HK-2 (cell line): Measurements from ENCODE around the gene PTPRN2.
"Not testable (repeated sequence)": the region's sequence is repeated elsewhere in the genome, so short reads cannot be mapped to it uniquely, and the experiment has no call there.

ENCODE experiments used
- DNase-seq: peaks from one replicate; pipeline ENCODE4 v3.0.0-alpha.2; 2018; ENCODE audit not compliant: unreplicated experiment

The PTPRN2 gene

DNA sequence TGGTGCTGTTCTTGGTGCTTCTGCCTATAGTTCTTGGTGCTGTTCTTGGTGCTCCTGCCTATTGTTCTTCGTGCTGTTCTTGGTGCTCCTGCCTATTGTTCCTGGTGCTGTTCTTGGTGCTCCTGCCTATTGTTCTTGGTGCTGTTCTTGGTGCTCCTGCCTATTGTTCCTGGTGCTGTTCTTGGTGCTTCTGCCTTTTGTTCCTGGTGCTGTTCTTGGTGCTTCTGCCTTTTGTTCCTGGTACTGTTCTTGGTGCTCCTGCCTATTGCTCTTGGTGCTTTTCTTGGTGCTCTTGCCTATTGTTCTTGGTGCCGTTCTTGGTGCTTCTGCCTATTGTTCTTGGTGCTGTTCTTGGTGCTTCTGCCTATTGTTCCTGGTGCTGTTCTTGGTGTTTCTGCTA is 71.1 kb downstream of the PTPRN2 start:
- DNase-seq = no peak

GRCh38 chr7:158512869-158513268 is 74.8 kb downstream of the PTPRN2 start:
- no peak for DNase-seq

GRCh38 chr7:158512042-158512441 is 75.6 kb downstream of the PTPRN2 start:
- DNase-seq = no peak

DNA sequence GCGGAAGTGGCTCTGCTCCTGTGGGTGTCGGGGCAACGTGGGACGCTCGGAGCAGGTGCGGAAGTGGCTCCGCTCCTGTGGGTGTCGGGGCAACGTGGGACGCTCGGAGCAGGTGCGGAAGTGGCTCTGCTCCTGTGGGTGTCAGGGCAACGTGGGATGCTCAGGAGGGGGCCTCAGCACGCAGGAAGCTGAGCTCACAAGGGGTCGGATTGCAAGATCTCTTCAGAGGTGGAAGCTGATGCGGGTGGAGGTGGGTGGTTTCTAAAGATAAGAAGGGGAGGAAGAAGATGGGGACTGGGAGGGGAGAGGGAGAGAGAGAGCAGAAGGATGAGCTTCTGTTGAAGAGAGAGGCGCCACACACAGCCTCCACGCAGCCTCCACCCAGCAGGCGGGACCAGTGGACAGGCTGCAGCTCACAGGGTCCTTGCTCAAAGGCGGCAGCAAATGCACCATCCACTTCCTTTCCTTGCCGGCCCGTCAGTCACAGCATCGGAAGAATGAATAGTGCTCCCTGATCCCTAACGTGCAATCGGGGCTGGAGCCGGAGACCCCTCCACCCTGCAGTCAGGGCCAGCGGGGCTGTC is 78.7 kb downstream of the PTPRN2 start:
- DNase-seq = no peak

- DNase-seq = not testable (repeated sequence)
These were observed 79.3 kb downstream of the PTPRN2 start for GRCh38 chr7:158508321-158508720.

DNA sequence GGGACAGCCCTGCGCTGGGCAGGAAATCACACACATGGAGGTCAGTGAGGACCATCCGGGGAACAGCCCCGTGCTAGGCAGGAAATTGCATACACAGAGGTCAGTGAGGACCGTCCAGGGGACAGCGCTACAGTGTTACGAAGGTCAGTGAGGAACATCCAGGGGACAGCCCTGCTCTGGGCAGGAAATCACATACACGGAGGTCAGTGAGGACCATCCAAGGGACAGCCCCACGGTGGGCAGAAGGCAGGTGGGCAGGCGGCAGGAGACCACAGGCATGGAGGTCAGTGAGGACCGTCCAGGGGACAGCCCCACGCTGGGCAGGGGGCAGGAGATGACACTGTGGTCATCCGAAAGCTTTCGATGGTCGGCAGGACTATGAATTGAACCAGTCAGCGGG is 79.7 kb downstream of the PTPRN2 start:
- no peak for DNase-seq

- not testable (repeated sequence) for DNase-seq
These were observed 80.4 kb downstream of the PTPRN2 start for GRCh38 chr7:158507175-158507574.

DNA sequence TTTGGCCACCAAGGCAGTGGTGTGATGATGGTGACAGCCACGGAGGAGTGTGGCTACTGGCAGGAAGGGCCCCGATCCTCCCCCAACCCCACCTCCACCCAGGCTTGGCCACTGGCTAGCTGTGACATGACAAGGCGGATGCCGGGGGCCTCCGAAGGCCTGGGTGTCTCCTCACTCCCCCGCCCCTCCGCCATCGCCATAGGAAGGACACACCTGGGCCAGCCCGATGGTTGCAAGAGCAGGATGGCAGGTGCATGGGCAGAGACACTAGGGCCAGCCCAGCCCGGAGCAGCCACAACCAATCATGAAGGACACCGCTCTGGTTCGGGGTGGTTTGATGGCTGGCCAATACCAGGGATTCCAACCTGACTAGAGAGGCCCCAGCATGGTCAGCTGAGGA is 81.0 kb downstream of the PTPRN2 start:
- no peak for DNase-seq

DNA sequence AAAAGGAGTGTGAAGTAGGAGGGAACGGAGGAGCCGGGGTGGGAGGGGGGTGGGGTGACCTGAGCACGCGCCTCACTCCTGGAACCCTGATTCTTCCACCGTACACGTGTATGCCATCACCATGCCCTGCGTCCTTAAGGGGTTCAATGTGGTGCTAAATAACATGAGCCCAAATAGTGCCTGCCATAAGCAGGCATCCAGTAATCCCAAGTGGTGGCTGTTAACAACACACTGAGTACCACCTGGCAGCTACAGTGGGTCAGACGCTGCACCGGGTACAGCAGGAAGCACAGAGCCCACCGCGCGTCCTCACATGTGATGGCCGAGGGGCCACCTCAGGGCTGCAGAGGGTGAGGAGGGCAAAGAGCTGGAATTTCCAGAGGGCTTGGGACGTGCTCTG is 81.9 kb downstream of the PTPRN2 start:
- DNase-seq = no peak

DNA sequence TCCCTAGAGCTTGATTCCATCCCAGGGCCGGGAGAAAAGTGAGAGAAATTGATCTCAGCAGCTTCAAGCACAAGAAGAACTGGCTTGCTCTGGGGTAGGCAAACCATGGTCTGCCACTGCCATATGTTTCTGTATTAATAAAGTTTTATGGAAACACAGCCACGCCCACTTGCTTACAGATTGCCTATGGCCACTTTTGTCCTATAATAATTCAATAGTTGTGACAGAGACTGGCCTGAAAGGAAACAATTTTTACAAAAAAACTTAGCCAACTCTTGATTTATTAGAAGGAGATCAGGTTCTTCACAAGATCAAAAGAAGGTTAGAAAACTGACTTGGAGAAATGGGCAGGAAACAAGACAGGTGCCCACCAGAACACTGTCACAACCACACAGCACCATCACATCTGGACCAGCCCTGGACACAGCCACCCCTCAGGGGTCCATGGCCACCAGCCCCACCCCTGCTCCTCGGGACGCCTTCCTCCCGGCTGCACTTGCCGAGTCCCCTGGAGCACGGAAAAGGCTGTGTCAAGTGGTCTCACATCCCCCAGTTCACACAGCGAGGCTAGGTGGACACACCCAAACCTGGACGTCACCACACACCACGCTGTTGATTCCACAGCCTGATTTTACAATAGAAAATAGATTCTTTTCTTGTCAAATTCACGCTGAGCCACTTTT is 85.4 kb downstream of the PTPRN2 start:
- DNase-seq = no peak

GRCh38 chr7:158501393-158502067 is 86.1 kb downstream of the PTPRN2 start:
- DNase-seq = no peak

GRCh38 chr7:158500651-158501052 is 87.0 kb downstream of the PTPRN2 start:
- no peak for DNase-seq

DNA sequence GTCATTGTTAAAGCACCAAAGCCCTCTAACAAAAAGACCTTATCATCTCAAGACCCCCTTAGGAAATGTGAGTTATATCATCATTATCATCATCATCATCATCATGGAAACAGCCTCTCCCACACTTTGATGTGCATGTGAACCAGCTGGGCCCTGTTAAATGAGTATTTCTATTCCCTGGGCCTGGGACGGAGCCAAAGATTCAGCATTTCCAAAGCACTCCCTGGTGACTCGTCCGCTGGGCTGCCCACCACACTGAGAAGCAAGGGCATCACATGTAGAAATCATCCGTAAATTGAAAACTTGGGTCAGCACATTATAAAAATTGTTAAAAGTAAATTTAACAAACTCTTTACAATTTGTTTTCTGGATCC is 88.6 kb downstream of the PTPRN2 start:
- no peak for DNase-seq

DNA sequence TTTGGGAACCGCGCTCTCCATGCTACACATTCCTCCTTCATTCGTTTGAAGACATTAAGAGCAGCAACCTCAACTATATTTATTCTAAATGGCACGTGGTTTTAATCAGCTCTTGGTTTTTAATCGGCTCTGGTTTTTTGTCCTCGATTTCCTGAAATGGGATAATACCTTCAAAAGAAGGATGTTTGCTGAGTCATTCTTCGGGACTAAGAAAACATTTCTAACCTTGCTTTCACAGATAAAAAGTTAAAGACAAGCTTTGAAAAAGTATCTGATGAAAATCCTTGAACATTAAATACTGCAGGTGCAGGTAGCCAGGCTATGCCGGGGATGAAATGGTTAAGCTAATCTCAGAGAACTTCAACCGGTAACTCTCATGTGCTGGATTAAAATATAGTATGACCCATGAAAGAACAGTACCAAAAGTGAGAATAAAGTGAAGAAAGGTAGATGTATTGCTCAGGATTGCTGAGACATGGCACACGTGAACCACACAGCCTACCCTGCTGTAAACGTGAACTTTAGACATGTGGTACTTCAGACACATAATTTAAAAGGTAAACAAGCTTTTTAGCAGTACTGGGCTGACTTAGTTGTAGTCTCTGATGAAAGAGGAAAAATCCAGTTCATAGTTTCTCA is 89.1 kb downstream of the PTPRN2 start:
- DNase-seq = no peak

GRCh38 chr7:158497627-158498026 is 90.0 kb downstream of the PTPRN2 start:
- DNase-seq = no peak

DNA sequence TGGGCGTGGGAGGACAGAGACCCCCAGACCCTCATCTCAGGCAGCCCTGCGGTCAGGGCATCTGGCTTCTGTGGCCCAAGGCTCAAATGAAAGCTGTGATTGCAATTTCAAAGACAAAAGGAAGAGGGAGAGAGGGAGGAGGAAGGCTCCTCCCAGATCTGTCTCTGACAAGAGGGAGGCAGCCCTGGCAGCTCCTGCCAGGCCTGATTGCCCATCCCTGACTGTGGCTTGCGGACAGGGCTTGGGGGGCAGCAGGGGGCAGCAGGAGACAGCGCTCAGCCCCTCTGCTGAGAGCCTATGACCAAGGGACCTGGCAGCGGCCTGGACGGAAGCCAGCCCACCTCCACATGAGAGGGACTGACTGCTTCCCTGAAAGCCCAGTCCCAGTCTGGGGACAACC is 91.8 kb downstream of the PTPRN2 start:
- peak; percentile 54 for DNase-seq

GRCh38 chr7:158495216-158495615 is 92.4 kb downstream of the PTPRN2 start:
- no peak for DNase-seq

- DNase-seq = no peak
These were observed 93.0 kb downstream of the PTPRN2 start for GRCh38 chr7:158494643-158495042.

- no peak for DNase-seq
These were observed 93.4 kb downstream of the PTPRN2 start for GRCh38 chr7:158494162-158494586.

DNA sequence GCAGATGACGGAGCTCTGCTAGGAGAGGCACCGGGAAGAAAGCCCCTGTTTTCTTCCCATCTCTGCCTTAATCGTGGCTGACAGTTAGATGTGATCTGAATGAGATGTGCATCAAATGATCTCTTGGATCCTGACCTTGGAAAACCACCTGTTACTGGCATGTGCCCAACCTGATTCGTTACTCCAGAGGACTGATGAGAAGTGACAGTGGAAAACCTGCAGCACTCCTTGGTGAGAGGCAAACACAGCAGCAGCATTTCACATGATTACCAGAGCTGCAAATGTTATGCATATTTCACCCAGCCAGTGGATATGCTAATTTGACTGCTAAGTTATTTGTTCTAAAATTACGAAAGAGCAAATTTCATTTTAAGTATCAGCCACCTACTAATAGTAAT is 95.3 kb downstream of the PTPRN2 start:
- no peak for DNase-seq

GRCh38 chr7:158491094-158491493 is 96.5 kb downstream of the PTPRN2 start:
- no peak for DNase-seq

DNA sequence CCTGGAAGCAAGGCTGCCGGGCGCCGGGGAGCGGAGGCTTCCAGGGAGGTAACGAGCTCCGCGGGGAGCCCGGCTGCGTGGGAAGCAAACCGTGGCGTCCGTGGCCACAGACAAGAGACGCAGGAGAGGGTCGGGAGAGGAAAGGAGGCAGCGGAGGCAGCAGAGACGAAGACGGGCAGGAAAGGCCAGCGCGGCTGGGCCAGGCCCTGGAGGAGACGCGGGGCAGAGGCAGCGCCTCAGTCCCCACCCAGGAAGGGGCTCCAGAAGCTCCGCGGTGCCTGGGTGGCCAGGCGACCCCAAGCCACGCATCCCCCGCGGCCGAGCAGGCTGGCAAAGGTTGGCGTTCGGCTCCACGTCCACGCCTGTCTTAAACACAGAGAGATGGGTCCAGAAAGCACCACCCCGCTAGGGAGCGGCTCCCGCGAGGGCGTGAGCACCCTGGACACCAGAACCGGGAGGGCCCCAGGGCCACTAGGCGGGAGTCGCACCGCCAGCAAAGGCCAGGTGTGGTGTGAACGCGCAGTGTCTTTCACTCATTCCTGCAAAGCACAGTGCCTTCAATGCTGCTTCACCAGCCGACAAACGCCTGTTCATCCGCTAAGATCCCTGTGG is 97.3 kb downstream of the PTPRN2 start:
- no peak for DNase-seq
